HEK293T (cell line): ENCODE measurements around the gene MACROD2.

Experiments used
- CTCF ChIA-PET: fragments of 350-600 bp; formaldehyde crosslinking; extraction: SDS; loops from one replicate; lab custom pipeline; 2021; ENCODE audit warnings: antibody characterized with exemption, inconsistent platforms; lab: Yijun Ruan, JAX
- POLR2A ChIA-PET: fragments of 350-600 bp; formaldehyde crosslinking; extraction: SDS; loops from one replicate; lab custom pipeline; 2020; ENCODE audit warnings: antibody characterized with exemption, inconsistent platforms; lab: Yijun Ruan, JAX
- DNase-seq: peaks from one replicate; pipeline ENCODE4 v3.0.0; 2012; ENCODE audit warnings: mixed read lengths; ENCODE audit errors: extremely low spot score
- ARNT ChIP-seq: fragments of 450-650 bp; IDR thresholded peaks from 2 replicates; pipeline ENCODE4 v1.6.1; 2017; ENCODE audit warnings: mild to moderate bottlenecking
- BHLHE40 ChIP-seq: fragments of 450-650 bp; IDR thresholded peaks from 2 replicates; pipeline ENCODE4 v1.6.1; 2016; ENCODE audit warnings: mild to moderate bottlenecking, moderate library complexity, borderline replicate concordance
- CTBP1 ChIP-seq: fragments of 450-650 bp; IDR thresholded peaks from 2 replicates; pipeline ENCODE4 v1.6.1; 2016; ENCODE audit warnings: borderline replicate concordance
- ELF4 ChIP-seq: fragments of 450-650 bp; IDR thresholded peaks from 2 replicates; pipeline ENCODE4 v1.6.1; 2017; ENCODE audit warnings: antibody characterized with exemption
- FOXA1 ChIP-seq: fragments of 450-650 bp; IDR thresholded peaks from 2 replicates; pipeline ENCODE4 v1.6.1; 2016; ENCODE audit warnings: mild to moderate bottlenecking
- FOXK2 ChIP-seq: fragments of 450-650 bp; IDR thresholded peaks from 2 replicates; pipeline ENCODE4 v1.6.1; 2016; ENCODE audit warnings: mild to moderate bottlenecking
- FOXM1 ChIP-seq: fragments of 450-650 bp; IDR thresholded peaks from 2 replicates; pipeline ENCODE4 v1.6.1; 2017; ENCODE audit warnings: mild to moderate bottlenecking, borderline replicate concordance
- HDGF ChIP-seq: fragments of 450-650 bp; IDR thresholded peaks from 2 replicates; pipeline ENCODE4 v1.6.1; 2017; ENCODE audit warnings: antibody characterized with exemption, borderline replicate concordance
- L3MBTL2 ChIP-seq: fragments of 450-650 bp; conservative IDR thresholded peaks from 2 replicates; pipeline ENCODE4 v1.6.1; 2016; ENCODE audit warnings: mild to moderate bottlenecking
- LEF1 ChIP-seq: fragments of 450-650 bp; IDR thresholded peaks from 2 replicates; pipeline ENCODE4 v1.6.1; 2017; ENCODE audit warnings: mild to moderate bottlenecking, borderline replicate concordance
- NFRKB ChIP-seq: fragments of 450-650 bp; IDR thresholded peaks from 2 replicates; pipeline ENCODE4 v1.6.1; 2016; ENCODE audit warnings: mild to moderate bottlenecking, moderate library complexity
- SP1 ChIP-seq: fragments of 450-650 bp; IDR thresholded peaks from 2 replicates; pipeline ENCODE4 v1.6.1; 2017
- SUZ12 ChIP-seq: fragments of 450-650 bp; IDR thresholded peaks from 2 replicates; pipeline ENCODE4 v1.6.1; 2016; ENCODE audit warnings: mild to moderate bottlenecking
- TARDBP ChIP-seq: fragments of 450-650 bp; IDR thresholded peaks from 2 replicates; pipeline ENCODE4 v1.6.1; 2016
- ZNF384 ChIP-seq: fragments of 450-650 bp; IDR thresholded peaks from 2 replicates; pipeline ENCODE4 v1.6.1; 2016
- TF ChIP-seq, protein P1 (sequence below): fragments of 450-650 bp; IDR thresholded peaks from 2 replicates; pipeline ENCODE4 v1.6.1; 2016

The MACROD2 gene

DNA sequence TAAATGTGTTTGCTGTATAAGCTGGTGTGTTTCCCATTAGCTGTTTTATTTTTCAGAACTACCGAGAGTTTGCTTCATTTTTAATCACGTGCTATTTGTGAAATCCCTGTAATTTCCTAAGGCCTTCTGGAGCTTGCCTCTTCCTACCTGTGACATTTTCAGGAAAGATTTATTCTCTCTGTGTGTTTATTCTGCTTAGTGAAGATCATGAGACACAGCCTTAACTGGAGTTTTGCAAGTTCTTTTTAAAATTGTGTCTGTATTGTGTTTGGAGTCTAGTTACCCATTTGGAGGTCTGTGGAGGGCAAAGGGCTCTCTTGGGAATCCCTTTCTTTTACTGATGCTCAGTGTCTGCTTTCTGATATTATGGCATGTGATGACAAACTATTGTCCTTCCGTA is 701.2 kb downstream of the MACROD2 start:
- TF ChIP-seq HDGF (no peak), ELF4 (no peak), CTBP1 (no peak), NFRKB (no peak), L3MBTL2 (no peak), FOXA1 (no peak)
- TF ChIP-seq, protein P1, sequence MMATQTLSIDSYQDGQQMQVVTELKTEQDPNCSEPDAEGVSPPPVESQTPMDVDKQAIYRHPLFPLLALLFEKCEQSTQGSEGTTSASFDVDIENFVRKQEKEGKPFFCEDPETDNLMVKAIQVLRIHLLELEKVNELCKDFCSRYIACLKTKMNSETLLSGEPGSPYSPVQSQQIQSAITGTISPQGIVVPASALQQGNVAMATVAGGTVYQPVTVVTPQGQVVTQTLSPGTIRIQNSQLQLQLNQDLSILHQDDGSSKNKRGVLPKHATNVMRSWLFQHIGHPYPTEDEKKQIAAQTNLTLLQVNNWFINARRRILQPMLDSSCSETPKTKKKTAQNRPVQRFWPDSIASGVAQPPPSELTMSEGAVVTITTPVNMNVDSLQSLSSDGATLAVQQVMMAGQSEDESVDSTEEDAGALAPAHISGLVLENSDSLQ, result no peak
- ChIA-PET POLR2A (interaction anchor here (1.2 kb wide), 1 partner anchor 9 kb away, joined by 3 read pairs; no protein-coding TSS in a partner anchor), CTCF (no interaction called here)
- no peak for DNase-seq

DNA sequence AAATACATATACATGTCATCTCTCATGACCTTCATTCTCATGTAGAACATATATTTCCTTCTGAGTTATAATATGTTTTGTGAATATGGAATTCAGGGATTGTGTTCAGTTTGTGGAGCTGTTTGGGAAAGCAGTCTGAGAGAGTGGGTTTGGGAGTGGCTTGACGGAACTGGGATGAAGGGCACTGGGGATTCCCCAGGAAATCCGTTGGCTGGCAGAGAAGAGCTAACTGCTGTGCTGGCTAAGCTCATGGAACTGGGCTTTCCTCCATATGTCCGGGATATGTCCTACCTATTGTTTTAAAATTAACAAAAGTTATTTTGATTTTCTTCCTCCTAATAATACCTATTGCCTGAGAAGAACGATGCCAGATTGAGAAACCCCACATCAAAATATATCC is 701.6 kb downstream of the MACROD2 start:
- POLR2A ChIA-PET, result interaction anchor here (1.2 kb wide), 1 partner anchor 9 kb away, joined by 3 read pairs; no protein-coding TSS in a partner anchor
- TF ChIP-seq ARNT, result no peak
- no peak for DNase-seq
- CTCF ChIA-PET, result no interaction called here

DNA sequence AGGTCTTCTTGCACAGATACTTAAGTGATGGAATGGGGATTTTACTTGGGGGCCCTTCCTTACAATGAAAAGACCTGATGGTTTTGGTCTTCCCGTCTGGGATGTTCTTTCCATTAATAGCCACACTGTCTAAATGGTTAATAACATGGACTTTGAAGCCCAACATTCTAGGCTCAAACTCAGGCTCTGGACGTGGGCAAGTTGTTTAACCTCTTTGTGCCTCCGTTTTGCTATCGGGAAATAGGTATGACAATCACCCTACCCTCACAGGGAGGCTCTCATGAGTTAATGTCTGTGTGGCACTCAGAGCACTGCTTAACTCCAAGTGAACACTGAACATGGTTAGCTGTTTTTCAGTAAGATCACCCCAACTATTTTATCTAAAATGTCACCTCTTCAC is 702.8 kb downstream of the MACROD2 start:
- CTCF ChIA-PET, result no interaction called here
- no peak for DNase-seq
- POLR2A ChIA-PET, result no interaction called here
- TF ChIP-seq HDGF (no peak), FOXK2 (no peak), TARDBP (no peak), SP1 (no peak), L3MBTL2 (no peak), ARNT (no peak), BHLHE40 (no peak), ZNF384 (no peak), NFRKB (no peak), CTBP1 (no peak), FOXM1 (no peak), FOXA1 (no peak), SUZ12 (no peak), LEF1 (no peak), ELF4 (no peak)
- TF ChIP-seq, protein P1, result no peak

DNA sequence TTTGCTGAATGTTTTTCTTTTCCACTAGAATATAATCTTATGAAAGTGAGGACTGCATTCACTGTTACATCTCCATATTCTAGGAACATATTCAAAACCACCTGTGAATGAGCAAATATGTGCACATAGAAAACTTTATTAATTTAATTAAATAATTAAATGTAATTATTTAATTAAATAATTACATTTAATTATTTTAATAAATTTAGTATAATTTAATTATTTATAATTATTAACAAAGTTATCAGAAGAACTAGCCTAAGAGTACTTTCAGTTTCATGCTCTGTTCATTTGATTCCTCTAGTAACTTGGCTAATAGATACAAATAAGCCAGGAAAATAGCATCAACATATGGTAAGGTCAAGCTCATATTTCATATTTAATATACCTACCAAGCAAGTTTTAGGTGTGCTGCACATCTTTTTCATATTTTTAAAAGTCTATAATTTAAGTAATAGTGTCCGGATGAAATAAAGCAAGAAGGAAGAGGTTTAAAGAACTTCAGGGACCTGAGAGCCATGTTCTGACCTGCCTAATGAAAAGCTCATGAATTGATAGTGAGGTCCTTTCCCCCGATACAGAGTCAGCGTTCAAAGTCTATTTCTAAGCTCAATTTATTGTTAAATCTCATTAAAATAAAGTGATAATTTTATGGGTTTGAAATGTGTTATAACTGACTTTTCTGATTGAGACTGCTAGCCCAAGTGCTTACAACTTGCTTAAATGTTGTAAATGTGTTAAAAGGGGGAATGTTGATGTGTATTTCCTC is 703.5 kb downstream of the MACROD2 start:
- POLR2A ChIA-PET, result no interaction called here
- CTCF ChIA-PET, result no interaction called here
- TF ChIP-seq ZNF384 (no peak), HDGF (no peak), TARDBP (no peak), FOXA1 (no peak), BHLHE40 (no peak)
- no peak for DNase-seq

DNA sequence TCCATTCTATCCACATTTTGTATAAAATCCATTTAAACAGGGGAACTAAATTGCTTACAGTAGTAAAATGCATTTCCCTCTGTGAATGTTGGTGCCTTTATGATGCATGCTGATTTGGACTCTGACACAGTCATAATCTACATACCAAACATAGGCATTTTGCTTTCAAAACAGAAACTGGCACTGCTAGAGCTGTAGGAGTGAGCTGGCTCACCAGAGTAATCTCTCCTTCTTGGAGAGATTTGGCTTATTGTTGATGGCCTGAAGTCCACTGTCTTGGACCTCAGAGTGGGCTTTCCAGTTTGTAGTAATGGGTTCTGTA is 705.3 kb downstream of the MACROD2 start:
- POLR2A ChIA-PET, result no interaction called here
- CTCF ChIA-PET, result no interaction called here
- TF ChIP-seq CTBP1 (no peak), ARNT (no peak), NFRKB (no peak), ELF4 (no peak), SP1 (no peak), L3MBTL2 (no peak), FOXK2 (no peak), LEF1 (no peak), TARDBP (no peak), ZNF384 (no peak)
- TF ChIP-seq, protein P1, result no peak
- no peak for DNase-seq

DNA sequence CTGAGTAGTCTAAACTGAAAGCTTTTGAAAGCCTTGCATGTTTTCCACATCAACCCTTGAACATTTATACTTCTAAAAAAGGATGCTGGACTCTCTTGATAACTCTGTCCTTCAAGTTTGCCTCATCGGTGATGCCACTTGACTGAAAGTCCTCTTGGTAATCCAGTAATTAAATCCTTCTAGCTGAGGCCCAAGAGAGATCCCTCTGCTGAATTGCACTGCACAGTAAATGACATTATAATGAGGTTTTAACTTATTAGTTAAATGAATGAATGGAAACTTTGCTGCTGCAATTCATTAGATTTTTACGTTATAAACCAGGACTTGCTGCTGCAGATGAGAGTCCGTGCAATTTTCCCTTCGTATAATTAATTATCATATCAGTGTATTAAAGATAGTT is 706.0 kb downstream of the MACROD2 start:
- POLR2A ChIA-PET, result no interaction called here
- CTCF ChIA-PET, result no interaction called here
- no peak for TF ChIP-seq SP1
- no peak for TF ChIP-seq ELF4
- TF ChIP-seq, protein P1, result no peak
- TF ChIP-seq FOXK2, result no peak
- no peak for TF ChIP-seq ZNF384
- TF ChIP-seq BHLHE40, result no peak
- no peak for TF ChIP-seq SUZ12
- no peak for TF ChIP-seq NFRKB
- no peak for DNase-seq
